Measurements from ENCODE around the gene NFASC. TPM values are rescaled to one million over a fixed set of nuclear protein-coding genes. Genes with fewer than 3 reads are reported as not detected.

NFASC gene
- total RNA-seq, 1 experiment from 2014 or later, result 0.46 TPM

- no peak for DNase-seq (ENCODE audit: low read depth)
Measured at GRCh38 chr1:204958317-204959307, 88.0 kb downstream of the NFASC start.

DNA sequence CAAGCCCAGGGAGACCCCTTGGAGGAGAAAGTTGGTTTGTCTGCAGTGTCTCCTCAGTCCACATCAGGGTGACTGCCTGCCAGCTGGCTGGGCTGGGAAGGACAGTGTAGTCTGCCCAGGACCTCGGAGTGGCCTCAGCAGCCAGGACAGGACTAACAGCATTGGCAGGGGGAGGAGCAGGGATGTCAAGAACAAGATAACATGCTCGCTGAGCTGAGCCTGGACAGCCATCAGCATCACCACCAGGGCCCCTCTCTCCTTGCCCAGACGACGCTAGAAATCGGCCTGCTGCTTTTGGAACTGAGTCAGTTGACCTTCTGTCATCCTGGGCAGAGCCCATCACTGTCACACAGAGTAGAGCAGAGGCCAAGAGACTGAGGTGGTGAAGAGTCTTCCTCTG, 88.7 kb downstream of the NFASC start:
- no peak for DNase-seq (ENCODE audit: low read depth)

- DNase-seq (ENCODE audit: low read depth), result no peak
Measured at GRCh38 chr1:204959836-204960235, 89.2 kb downstream of the NFASC start.

GRCh38 chr1:204960306-204961125, 89.9 kb downstream of the NFASC start:
- DNase-seq (ENCODE audit: low read depth), result no peak

DNA sequence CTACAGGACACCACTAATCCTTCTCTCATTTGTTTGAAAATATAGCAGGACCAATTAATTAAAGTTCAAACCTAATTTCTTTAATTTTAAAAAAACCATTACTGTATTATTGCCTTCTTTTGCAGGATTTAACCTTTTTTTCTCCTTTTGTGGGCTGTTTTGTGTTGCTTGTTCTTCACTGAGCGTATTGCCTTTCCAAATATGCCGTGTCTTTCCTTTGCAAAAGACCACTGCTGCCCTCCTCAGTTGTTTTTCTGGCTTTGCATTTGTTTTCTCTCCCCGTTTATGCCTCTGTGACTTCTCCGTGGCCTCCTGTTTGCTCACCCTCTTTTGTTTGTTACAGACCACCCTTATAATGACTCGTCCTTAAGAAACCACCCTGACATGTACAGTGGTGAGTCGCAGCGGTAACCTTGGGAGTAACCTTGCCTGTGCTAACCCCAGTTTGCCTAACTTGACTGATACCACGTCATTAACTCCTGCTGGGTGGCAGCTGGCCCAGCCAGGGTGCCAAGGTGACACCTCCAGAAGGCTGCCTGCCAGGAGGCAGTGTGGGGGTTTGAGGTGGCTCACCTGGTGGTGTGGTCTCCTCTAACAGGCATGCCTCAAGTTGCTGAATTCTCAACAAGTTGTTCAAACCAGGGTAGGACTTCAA, 91.2 kb downstream of the NFASC start:
- no peak for DNase-seq (ENCODE audit: low read depth)

GRCh38 chr1:204962742-204963632, 92.3 kb downstream of the NFASC start:
- no peak for DNase-seq (ENCODE audit: low read depth)

DNA sequence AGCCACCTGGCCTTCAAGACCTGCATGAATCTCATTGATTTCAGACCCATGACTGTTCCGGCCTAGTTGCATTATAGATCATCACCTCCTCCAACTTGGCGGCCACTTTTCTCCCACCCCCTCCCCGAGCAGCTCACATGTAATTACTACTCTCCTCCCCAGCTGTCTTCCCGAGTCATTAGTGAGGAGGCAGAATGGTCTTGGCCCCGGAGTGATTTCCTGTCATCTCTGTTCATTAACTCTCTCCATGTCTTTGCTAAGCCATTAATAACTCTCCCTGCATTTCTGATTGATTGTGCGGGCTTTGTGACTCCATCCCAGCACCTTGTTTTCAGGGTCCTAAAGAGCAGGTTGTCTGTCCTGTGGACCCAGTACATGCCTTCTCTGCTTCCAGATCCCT, 96.8 kb downstream of the NFASC start:
- DNase-seq (ENCODE audit: low read depth), result no peak

DNA sequence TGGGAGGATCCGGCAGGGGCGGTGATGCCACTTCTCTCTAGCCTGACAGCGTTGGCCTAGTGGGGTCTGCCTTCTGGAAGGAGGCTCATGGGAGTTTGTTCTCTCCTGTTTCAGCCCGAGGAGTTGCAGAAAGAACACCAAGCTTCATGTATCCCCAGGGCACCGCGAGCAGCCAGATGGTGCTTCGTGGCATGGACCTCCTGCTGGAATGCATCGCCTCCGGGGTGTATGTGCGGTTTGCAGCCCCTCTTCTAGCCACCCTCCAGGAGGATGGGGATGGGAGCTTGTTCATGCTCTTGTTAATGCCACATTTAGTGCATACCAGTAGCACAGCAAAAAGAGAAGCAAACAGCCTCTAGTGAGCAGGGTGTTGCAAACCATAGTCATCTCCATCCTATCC, 97.5 kb downstream of the NFASC start:
- no peak for DNase-seq (ENCODE audit: low read depth)

GRCh38 chr1:204968951-204969350, 98.3 kb downstream of the NFASC start:
- no peak for DNase-seq (ENCODE audit: low read depth)

- no peak for DNase-seq (ENCODE audit: low read depth)
Measured at GRCh38 chr1:204970937-204971336, 100.3 kb downstream of the NFASC start.

- DNase-seq (ENCODE audit: low read depth), result peak; percentile 10
Measured at GRCh38 chr1:204971517-204972336, 101.1 kb downstream of the NFASC start.

DNA sequence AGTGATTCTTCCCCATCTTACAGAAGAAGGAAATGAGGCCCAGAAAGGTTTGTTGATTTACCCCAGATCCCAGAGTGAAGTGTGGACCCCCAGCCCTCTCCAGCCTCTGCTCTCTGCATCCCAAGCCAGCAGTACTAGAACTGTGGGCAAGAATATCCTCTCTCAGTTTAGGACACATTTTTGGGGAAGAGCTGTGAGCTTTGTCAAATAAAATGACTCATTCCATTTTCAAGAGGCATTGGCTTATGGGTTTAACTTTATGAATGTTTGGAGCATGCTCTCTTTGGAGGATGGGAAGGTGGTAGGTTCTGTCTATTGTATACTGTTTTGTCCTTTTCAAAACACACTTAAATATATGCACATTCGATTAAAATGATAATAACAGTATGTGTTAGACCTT, 101.8 kb downstream of the NFASC start:
- DNase-seq (ENCODE audit: low read depth), result no peak

DNA sequence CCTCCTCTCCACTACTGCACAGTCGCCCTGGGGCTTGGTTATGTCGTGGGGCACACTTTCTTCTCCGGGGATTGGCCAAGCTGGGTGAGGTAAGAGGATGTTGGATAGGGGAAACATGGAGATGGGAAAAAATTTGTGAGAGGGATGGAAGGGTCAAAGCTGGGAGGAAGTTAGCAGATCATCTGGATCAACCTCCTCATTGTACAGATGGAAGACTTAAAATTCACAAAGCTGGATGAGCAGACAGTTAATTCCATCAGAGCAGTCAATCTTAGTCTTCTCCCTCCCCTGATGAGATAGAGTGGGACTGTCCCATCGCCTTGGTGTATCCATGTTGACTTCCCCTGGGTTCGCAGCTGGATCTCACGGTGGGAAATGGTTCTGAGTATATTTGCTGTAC, 102.8 kb downstream of the NFASC start:
- DNase-seq (ENCODE audit: low read depth), result no peak

DNA sequence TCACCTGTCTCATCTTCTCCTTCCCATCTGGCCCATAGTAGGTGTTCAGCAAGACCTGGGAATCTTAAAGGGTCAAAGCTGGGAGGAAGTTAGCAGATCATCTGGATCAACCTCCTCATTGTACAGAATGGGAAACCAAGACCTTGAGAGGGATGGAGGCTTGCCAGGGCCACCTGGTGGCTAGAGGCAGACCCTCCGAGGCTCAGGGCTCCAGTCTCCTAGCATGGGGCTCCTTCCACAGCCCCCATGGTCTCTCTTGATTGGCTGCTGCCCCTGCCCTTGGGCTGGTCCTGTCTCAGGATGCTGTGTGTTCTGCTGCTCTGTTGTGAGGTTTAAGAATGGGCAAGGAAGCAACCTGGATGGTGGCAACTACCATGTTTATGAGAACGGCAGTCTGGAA, 103.7 kb downstream of the NFASC start:
- DNase-seq (ENCODE audit: low read depth), result no peak

GRCh38 chr1:204975021-204975420, 104.4 kb downstream of the NFASC start:
- DNase-seq (ENCODE audit: low read depth), result no peak

GRCh38 chr1:204975568-204976235, 105.0 kb downstream of the NFASC start:
- DNase-seq (ENCODE audit: low read depth), result peak; percentile 27

DNA sequence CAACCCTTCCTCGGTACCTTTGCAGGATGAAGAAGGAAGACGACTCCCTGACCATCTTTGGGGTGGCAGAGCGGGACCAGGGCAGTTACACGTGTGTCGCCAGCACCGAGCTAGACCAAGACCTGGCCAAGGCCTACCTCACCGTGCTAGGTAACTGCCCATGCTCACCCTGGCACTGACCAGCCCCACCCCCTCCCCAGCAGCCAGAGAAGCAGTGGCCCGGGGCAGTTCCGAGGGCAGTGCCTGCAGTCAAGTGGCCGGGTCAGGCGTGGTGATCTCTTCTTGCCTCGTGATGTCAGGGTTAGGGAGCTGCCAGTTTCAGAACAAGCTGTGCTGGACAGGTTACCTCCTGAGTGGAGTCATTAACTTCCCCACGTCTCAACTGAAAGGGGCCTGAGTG, 106.0 kb downstream of the NFASC start:
- no peak for DNase-seq (ENCODE audit: low read depth)

GRCh38 chr1:204977318-204977717, 106.7 kb downstream of the NFASC start:
- no peak for DNase-seq (ENCODE audit: low read depth)

GRCh38 chr1:204978782-204979181, 108.1 kb downstream of the NFASC start:
- DNase-seq (ENCODE audit: low read depth), result no peak
